RCC 7860 (cell line): Measurements from ENCODE around the gene PAX2.
"Not testable (repeated sequence)": the region's sequence is repeated elsewhere in the genome, so short reads cannot be mapped to it uniquely, and the experiment has no call there.

Experiments used
- DNase-seq: peaks from one replicate; pipeline ENCODE4 v3.0.0-alpha.2; 2015; ENCODE audit warnings: low spot score
- FAIRE-seq: peaks from 2 replicates; lab custom pipeline; 2012; peaks lifted over from hg19 to GRCh38; lab: Jason Lieb, UNC

The PAX2 gene

DNA sequence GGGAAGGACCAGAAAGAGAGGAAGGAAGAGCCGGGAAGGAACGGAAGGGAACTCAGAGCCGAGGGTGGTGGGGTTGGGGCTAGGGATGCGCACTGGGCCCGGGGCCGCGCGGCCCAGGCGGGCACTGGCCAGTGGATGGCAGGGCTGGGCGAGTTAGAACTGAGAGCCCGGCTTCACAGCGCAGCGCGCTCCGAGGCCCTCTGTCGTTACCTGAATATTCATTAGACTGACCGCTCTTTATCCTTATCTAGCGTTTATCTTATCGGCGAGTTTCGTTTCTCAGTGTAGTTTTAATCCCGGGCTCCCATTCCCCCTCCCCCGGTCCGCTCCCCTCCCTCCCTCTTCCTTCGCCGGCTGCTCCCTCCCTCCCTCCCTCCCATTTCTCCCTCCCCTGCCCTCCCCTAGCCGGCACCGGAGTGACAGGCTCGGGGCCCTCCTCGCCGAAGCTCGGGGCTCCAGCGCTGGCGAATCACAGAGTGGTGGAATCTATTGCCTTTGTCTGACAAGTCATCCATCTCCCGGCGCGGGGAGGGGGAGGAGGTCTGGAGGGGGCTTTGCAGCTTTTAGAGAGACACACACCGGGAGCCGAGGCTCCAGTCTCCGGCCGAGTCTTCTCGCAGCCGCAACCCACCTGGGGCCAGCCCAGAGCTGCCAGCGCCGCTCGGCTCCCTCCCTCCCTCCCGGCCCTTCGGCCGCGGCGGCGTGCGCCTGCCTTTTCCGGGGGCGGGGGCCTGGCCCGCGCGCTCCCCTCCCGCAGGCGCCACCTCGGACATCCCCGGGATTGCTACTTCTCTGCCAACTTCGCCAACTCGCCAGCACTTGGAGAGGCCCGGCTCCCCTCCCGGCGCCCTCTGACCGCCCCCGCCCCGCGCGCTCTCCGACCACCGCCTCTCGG is at the start of gene PAX2:
Gene PAX2, plus strand, starts transcription at position 596 of the 895 bp plus-strand sequence. CDS start 679 bp downstream, outside the sequence.
- DNase-seq = peak; percentile 50
- FAIRE-seq = no peak

DNA sequence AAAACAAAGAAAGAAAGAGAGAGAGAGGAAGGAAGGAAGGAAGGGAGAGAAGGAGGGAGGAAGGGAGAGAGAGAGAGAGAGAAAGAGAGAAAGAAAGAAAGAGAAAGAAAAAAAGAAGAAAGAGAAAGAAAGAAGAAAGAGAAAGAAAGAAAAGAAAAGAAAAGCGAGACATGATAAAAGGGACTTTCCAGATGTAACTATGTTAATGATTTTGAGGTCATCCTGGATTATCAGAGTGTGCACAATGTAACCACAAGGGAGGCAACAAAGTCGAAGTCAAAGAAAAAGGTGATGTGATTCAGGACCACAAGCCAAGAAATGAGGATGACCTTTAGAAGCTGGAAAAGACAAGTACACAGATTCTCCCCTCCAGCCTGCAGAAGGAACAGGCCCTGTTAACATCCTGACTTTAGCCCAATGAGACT is 48.9 kb upstream of the PAX2 start:
- FAIRE-seq (peak; percentile 97), DNase-seq (peak; percentile 92)

DNA sequence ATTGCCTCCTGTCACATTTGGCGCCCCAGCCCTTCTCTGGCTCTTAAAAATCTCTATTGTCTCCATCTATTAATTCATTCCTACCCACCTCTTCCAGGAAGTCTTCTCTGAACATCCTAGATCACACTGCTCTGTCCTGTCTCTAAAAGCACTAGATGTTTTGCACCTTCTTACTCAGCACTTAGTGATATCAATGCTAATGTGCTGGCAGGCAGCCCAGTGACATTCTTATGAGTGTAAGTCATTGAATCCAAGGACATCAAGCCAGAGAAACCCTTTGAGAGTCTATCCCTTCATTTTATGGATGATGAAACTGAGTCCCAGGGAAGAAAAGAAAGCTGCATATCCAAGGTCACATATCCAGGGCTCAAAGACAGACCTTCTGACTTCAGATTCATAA is 48.3 kb upstream of the PAX2 start:
- peak; percentile 96 for DNase-seq
- no peak for FAIRE-seq

DNA sequence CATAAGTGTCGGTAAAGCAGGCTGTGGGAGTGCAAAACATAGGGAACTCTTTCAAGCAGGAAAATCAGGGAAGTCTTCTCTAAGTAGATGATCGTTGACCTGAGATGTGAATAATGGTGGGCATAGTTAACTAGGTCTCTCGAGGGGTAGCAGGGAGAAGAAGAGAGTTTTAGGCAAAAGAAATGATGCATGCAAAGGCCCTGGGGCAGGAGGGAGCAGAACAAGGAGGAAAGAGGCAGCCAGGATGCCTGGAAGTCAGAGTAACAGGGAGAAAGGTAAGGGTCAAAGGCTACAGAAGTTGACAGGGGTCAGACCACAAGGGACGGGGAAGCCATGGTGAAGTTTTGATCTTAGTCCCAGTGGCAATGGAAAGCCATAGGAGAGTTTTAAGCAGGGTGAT is 47.8 kb upstream of the PAX2 start:
- FAIRE-seq (no peak), DNase-seq (no peak)

DNA sequence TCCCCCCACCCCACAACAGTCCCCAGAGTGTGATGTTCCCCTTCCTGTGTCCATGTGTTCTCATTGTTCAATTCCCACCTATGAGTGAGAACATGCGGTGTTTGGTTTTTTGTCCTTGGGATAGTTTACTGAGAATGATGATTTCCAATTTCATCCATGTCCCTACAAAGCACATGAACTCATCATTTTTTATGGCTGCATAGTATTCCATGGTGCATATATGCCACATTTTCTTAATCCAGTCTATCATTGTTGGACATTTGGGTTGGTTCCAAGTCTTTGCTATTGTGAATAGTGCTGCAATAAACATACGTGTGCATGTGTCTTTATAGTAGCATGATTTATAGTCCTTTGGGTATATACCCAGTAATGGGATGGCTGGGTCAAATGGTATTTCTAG is 43.7 kb upstream of the PAX2 start:
- not testable (repeated sequence) for FAIRE-seq, DNase-seq

DNA sequence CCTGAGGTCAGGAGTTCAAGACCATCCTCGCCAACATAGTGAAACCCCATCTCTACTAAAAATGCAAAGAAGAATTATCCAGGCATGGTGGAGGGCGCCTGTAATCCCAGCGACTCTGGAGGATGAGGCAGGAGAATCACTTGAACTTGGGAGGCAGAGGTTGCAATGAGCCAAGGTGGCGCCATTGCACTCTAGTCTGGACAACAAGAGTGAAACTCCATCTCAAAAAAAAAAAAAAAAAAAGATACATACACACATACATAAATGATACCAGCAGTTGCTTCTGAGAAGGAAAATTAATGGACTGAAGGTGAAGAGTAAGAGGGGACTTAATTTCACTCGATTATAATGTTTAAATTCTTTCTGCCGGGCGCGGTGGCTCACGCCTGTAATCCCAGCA is 40.2 kb upstream of the PAX2 start:
- DNase-seq = no peak
- no peak for FAIRE-seq

DNA sequence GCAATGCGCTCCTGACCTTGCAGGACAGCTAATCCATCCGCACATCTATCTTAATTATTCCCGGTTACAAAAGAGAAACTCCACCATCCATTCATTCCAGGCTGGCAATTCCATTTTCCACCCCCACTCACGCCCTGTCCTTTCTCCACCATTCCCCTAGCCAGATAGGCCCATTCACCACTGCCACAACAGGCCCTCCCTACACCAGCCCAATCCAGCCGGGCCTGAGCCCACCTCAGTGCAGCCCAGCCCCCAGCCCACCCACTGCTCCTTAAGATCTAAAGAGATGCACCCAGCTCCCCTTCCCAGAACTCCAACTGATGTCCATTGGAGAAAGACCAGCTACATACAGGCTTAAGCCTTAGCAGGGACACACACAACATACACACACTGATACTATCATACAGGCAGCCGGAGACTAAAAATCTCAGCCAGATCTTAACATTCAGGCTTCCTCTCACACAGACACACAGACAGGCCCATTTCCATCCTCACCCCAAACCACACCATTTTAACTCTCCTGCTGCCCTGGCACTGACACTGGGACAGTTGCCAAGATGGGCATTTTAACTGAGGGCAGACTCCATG is 38.0 kb upstream of the PAX2 start:
- DNase-seq = no peak

DNA sequence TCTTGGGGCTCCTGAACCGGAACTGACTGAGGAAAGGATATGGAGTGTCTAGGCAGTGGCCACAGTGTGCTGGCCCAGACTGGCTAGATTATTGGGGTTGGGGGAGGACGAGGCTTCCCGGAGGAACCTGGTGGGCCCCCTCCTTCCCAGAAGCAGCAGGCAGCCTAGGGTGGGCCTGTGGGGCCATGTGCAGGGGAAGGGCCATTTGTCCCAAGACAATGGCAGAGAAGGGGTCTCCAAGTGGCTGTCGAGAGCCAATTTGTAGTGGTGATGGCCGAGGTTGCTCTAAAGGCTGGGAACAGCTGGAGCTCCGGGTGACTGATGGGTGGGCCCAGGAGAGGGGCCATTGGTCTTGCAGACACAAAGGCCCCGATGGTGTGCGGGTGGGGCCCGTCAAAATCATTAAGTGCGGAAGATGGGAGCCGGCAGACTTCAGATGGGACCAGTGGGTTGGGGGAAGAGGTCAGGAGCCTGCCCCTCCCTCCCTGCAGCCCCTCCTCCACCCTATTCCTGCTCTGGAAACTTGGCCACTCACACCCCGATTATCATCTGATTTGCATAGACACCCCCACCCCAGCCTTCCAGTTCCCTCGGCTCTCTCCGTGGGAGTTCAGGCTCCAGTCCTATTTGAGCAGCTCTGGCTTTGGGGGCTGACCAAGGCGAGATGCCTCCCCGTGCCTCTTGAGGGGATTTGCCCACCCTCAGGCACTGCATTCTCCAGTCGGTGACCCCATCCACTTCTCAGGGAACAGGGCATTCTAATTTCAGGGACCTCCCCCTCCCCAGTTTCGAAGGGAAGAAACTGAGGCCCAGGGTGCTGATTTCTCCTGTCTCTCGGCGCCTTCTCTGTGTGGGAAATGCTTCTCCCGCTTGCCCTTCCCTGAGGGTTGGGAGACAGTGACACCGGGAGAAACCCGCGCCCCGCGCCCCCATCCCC is 36.0 kb upstream of the PAX2 start:
- no peak for DNase-seq
- FAIRE-seq = no peak

More for the DNA sequence above, 38.0 kb upstream of the PAX2 start:
- FAIRE-seq = no peak

DNA sequence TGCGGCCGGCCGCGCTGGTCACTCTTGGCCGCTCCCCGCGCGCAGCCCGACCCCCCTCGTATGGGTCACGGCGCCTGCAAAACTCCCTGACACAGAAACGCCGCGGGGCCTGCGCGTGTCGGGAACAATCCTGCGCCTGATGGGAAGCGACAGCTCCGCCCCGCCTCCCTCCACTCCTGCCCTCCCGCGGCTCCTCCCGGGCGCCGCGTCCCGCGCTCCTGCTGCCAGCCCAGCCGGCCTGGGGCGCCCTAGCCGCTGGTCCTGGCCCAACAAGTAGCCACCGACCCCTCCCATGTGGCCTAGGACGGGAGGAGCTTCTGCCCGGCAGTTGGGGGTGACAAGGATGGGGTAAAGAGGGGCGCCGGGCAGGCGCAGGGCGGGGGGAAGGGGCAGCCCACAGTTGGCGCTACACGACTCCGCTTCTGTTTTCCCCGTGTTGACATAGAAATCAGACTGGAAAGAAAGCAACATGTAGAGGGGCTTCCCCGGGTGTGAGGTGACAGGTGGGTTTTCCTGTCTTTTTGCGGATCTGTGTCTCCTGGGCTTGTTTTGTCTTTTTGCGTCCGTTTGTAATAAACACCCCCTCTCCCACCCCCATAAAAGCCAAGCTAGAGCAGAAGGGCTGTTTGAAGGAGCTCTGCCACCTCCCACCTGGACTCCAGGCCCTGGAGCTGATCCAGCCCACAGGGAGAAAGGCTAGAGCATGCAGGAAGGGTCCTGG is 35.1 kb upstream of the PAX2 start:
- DNase-seq (no peak), FAIRE-seq (no peak)

DNA sequence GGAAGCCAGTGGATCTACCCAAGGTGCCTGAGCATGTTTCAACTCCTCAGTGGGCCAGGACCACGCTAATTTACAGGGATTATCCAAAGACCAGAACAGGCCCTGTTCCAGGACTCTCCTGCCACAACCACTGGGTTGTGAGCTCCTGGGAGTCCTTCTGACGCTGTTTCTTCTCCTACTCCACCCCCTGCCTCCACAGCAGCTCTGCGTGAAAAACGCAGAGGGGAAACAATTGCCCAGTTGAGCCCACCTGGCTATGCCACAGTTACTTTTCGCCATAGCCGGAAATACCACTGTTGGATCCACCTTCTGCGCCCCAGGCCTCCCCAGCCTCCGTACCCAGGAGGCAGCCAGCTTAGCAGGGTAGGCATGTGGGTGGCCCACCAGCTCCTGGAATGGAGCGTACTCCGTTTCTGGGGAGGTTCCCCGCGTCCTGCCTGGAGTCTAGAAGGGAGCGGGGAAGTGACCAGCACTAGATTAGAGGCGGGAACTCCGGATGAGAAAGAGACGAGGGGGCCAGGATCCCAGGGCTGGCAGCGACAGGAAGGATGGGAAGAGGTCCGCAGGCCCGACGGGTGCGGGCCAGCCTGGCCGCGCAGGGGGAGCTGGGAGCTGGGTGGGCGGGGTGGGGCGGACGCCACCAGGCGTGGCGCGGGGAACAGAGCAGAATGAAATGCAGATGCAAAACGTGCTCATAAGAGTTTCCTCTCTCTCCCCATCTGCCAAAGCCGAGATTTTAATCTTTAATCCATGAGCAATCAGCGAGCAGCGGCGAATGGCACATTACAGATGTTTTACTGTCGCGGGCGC is 32.1 kb upstream of the PAX2 start:
- FAIRE-seq (no peak), DNase-seq (no peak)

DNA sequence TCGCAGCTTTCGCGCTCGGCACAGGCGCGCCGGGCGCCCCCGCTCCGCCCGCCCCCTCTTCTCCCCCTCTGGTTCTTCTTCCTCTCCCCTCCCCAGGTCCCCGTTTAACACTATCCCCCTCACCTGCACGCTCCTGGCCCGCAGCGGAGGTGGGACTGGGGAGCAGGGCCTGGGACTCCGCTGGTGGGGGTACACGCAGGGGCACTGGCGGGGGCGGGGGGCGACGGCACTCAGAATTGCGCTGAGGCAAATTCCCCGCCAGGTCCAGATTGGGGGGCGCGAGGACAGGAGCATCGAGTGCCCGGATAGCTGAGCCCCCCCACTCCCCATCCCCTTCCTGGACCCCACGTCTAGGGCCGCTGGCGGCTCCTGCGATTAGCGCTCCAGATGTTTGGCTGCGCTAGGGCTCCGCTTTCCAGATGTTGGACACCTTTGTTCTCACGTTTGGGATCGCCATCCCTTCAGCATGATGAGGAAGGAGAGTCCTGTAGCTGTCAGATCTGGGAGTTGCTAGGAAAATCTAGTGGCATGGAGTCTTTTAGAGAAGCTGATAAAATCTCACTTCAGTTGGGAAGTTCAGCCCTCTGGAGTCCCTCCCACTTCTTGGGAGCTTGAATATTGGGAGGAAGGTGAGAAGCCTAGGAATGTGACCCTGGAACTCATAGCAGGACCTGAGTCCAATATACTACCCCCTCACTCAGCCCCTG is 31.4 kb upstream of the PAX2 start:
- FAIRE-seq = no peak
- DNase-seq = no peak

DNA sequence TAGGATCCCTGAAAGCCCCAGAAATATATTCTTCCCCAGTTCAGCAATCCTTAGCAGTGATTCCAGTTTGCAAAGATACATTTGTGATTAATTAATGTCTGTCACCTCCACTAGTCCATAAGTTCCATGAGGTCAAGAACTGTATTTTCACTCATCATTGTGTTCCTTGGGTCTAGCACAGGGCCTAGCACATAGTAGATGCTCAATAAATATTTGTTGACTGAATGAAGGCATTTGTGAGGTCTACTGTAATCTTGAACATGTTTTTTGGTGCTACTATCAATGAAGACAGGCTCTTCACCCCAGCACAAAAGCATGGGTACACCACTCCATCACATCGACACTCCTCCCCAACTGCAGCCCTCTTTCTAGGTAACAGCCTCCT is 30.8 kb upstream of the PAX2 start:
- FAIRE-seq (no peak), DNase-seq (no peak)

DNA sequence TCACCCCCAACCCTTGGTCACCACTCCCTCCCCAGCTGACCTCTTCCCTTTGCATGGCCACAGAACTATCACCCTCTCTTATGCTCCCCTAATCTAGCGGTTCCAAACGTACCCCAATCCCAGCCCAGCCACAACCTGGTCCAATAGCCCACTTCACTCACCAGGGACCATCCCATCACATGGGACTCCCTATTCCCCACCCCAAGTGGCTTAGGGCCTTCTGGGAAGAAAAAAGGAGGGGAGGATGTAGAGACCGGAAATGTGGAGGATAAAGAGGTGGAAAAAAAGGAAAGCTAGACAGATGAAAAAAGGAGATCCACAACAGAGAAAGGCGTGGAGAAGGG is 30.3 kb upstream of the PAX2 start:
- FAIRE-seq (no peak), DNase-seq (no peak)

DNA sequence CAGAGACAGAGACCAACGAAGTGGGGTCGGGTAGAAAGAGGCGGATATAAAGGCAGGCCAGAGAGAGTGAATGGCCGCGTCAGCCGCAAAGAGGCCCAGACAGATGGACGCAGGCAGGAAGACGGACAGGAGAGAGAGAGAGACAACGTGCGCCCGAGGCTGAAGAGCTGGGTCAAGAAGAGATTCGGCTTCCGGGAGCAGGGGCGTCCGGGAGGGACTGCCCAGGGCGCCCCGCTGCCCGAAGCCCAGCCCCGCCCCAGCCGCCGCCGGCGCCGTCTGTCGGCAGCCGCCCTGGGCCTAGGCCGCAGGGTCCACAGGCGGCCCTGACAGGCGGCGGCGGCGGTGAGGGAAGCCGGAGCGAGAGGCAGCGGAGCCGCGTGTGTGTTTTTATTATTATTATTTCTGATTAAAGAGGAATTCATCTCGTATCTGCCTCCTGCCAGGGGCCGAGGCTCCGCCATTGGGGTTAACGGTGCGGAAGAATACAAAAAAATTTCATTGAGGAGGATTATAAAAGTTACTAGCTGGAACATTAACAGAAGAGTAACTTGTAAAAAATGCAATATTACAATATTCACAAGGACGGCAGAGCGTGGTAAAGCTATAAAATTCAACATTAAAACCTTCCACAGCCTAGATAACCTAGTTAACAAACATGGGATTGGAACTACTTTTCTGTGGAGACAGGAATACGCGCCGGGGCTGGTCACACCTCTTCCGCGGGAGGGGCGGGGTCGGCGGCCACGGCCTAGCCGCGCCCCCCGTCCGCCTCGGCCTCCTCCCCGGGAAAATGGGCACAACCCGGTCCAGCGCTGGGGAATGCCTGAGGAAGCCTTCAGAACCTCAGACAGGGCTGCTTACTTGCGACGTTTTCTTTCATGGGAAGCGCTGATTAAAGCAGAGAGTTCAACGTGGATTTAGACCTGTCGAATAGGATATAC is 29.7 kb upstream of the PAX2 start:
- FAIRE-seq (no peak), DNase-seq (no peak)

DNA sequence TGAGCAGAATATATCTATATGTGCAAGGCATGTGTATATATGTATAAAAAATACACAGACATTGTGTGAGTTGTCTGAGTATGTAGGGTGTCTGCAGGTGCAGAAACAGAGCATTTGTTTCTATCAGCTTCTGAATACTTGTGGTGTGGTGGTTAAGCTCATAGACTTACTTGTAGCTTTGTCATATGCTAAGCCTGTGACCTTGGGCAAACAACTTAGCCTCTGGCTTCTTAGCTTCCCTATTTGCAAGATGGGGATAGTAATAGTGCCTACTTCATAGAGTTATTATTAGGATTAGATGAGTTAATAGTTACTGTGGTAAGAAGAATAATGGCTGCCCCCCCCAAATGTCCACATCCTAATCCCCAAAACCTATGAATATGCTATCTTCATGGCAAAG is 28.2 kb upstream of the PAX2 start:
- FAIRE-seq (no peak), DNase-seq (no peak)

DNA sequence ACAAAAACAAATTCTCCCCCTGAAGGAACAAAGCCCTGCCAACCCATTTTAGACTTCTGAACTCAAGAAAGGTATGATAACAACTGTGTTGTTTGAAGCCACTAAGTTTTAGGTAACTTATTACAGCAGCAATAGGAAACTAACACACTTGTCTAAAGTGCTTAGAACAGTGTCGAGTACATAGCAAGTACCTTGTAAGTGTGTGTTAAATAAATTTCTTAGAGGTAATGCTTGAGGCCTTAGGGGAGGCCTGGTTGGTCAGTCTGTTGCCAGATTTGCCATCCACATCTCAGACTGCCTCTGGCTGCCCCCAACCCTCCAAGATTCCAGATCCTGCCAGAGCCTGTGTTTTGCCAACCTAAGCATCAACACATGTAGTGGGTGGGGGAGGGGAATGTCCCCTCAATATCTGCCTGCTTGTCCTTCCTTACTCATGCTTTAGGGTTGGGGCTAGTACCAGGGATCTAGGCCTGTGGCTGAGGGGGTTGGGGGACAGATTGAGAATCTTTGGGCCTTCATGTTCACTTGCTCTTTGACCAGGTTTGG is 27.1 kb upstream of the PAX2 start:
- DNase-seq (no peak), FAIRE-seq (no peak)

DNA sequence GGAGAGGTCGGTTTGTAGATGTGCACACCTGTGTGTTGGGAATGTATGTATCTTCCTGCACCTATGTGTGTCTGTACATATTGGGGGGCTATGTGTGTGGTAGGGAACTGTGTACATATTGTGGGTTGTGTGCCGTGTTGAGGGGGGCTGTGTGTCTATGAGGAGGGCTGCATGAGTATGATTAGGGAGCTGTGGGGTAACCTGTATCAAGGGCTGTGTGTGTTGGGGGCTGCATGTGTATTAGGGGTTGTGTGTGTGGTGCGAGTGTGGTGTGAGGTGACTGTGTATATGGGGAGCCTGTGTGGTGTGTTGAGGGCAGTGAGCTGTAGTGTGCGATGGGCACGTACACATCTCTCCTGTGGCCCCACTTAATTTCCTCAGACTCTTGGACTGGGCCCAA is 22.2 kb upstream of the PAX2 start:
- DNase-seq (no peak), FAIRE-seq (no peak)
